HT1080 (cell line): ENCODE measurements around the gene CHPF2. TPM values are rescaled to one million over a fixed set of nuclear protein-coding genes. Genes with fewer than 3 reads are reported as not detected.
A peak's percentile ranks its signal among the peaks of the same experiment; 100 is the strongest.

Experiments
- DNase-seq: peaks from one replicate; pipeline ENCODE4 v3.0.0-alpha.2; 2015; ENCODE audit warnings: low read depth
- total RNA-seq: library from RNA; depleted of rRNA; stranded (reverse); fragments of >200 nt; shearing (Covaris generic); gene quantifications from 2 replicates; pipeline ENCODE4 v1.2.3, GENCODE V29; 2014

CHPF2 gene
- total RNA-seq, 1 experiment from 2014 or later, result 46.1 TPM

DNA sequence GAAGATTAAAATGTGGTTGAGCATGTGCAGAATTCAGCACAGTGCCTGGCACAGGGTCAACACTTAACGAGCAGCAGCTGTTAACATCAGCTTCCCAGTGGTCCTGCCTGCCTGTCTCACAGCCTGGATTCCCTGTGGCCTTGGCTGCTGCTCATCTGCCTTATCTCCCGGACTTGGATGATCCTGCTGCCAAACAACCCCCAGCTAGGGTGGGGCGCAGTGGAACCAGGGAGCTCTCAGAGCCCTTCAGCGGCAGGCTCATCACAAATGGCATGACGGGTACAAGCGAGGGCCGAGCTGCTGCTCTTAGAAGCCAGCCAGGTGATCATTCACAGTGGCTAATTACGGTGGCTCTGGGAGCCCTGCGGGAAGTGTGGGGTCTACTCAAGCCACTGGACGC, 29.2 kb downstream of the CHPF2 start:
- DNase-seq, result no peak

GRCh38 chr7:151264615-151265014, 32.3 kb downstream of the CHPF2 start:
- DNase-seq, result no peak

DNA sequence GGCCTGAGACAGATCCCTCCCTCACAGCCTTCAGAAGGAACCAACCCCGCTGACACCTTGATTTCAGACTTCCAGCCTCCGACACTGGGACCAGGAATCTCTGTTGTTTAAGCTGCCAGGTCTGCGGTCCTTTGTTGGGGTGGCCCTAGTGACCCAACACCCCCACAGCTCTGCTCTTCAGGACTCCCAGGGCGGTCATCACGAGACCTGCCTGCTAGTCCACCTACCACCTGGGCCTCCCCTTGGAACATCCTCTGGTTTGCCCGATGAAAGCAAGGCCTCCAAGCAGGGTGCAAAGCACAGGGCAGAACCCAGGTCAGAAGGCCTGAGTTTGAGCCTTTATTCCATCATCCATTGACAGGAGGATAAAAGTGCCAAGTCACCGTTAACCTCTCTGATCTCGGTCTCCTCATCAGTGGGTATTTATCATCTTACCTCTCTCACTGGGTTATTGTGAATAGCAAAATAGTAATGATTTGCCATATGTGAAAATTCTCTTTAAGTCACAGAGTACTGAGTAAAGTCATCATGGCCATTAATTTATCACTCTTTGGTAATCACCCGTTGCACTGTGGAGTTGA, 33.2 kb downstream of the CHPF2 start:
- DNase-seq, result no peak

GRCh38 chr7:151269511-151269910, 37.2 kb downstream of the CHPF2 start:
- DNase-seq, result no peak

DNA sequence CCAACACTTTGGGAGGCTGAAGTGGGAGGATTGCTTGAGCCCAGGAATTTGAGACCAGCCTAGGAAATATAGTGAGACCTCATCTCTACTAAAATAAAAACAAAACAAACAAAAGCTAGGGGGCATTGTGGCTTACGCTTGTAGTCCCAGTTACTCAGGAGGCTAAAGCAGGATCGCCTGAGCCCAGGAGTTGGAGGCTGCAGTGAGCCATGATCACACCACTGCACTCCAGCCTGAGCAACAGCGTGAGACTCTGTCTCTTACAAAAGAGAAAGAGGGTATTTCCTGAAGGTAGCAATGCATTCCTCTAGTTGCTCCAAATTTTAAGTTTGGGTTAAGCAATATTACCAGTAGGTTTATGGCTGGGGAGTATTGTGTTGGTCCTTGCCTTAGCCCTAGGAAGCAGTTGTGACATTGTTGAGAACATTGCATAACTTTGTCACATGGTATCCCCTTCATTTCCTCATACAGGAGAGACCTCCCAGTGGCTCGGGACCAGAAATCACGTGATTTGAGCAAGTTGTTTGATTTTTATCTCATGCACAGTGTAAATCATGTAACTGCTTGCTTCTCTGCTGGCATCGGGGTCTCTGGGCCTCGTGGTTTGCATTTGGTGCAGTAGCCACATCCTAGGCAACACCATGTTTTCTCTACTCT, 39.5 kb downstream of the CHPF2 start:
- no peak for DNase-seq

DNA sequence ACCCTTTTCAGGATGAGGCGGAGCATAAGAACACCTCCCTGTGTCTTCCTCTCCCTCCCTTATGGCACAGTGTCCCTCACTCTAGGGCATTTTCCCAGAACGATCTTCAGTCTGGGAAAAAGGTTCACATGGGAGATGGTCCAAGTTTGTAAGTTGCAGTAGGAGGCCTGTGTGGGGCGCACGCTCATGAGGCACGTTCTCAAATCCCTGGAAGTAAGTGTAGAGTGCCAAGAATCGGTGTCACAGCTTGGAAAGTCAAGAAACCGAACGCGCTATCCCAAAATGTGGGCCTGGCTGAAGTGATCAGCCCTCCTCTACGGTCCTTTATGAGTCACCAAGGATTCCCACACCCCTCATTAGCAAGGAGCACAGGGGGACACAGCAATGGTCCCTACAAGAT, 40.1 kb downstream of the CHPF2 start:
- no peak for DNase-seq

DNA sequence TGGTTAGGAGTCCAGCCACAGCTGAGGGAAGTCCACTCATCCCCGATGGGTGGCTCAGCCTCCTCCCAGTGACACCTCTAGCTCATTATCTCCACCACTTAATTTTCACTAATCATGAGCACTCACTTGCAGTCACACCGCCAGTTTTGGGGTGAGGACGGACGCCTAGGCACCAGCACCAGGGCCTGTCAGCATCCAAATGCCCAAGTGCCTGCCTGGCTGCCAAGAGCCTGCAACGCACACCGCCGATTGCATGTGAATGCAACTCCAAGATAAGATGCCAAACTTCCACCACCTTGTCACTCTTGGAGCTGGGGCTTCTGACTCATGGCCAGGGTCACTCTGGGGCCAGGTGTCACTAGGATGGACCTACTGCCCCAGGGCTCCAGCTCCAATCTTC, 40.6 kb downstream of the CHPF2 start:
- DNase-seq, result no peak

DNA sequence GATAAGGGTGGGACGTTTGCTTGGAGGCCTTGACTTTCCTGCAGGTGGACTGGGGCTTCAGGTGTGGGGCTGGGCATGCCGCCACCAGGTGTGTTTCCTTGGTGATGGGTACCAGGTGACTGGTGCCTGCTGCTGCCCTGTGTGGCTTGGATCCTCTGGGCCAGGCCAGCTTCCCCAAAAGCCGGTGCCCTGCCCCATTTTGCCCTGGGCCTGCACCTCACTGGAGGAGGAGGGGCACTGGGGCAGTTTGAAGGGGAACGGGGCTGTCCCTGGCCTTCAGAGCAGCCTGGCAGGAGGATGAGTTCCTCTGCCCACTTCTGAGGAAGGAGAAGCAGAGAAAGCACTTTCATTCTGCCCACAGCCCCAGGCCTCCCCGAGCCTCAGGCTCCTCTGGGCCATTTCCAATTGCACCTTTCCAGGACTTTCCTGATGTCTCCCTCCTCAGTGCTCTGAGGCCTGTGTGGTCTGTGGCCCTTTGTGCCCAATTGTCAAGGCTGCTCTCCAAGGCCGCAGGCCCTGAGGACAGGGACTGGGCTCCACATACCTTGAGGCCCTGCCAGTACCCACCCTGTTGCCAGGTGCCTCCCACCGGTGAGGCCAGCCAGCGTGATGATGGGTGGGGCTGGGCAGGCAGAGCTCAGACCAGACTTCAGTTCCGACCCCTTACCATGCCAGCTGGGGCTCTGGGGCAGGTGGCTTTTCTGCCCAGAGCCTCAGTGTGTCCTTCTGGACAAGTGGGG, 41.5 kb downstream of the CHPF2 start:
- no peak for DNase-seq

DNA sequence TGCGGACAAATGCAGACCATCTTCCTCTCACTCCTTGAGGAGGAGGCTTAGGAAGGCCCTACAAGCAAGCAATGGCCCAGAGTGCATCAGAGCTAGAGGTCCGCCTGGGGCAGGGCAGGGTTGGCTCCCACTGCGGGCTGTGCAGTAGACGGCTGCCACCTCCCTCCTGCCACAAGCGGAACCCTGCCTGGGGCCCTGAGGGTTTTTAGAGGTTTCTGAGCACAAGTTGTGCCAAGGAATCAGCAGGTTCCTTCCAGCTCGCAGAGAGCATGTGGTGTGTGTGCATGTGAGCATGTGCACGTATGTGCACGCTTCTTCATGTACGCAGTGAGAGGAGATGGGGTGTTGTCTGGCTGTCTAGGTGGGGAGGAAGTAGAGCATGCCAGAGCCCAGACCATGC, 42.1 kb downstream of the CHPF2 start:
- DNase-seq, result no peak

DNA sequence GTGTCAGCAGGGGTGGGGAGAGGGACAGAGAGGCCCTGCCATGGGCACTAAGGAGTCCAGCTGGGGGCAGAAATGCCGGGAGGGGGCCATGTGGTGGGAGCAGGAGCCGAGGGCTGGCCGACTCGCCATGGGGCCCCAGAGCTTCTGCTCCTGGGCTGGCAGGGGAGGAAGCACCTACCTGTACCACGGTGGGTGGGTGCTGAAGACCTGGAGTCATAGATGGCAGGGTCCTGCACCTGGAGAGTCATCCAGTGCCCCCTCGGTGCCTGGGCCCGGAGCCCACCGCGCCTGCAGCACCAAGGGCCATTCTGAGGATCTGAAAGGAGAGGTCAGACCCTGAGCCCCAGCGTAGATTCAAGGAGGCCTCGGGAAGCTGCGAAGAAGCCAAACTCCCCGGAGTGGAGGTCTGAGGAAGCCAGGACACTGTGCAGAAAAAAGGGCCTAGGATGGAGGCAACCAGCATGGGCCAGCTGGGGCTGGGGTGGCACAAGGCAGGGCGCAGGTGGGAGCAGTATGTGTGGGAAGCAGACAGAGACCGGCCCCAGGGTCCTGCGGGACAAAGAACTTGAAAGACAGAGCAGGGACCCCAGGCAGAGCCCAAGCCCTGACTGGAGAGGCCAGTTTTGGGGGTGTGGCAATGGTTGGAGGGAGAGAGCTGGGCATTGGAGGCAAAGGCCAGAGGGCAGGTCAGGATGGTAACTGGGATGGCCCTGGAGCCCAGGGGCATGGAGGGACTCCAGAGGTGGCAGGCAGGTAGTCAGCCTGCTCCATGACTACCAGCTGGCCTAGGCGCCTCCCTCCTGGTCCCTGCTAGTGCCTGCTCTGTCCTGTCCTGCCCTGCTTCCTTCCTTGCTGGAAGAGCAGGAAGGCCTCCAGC, 42.9 kb downstream of the CHPF2 start:
- DNase-seq, result no peak

DNA sequence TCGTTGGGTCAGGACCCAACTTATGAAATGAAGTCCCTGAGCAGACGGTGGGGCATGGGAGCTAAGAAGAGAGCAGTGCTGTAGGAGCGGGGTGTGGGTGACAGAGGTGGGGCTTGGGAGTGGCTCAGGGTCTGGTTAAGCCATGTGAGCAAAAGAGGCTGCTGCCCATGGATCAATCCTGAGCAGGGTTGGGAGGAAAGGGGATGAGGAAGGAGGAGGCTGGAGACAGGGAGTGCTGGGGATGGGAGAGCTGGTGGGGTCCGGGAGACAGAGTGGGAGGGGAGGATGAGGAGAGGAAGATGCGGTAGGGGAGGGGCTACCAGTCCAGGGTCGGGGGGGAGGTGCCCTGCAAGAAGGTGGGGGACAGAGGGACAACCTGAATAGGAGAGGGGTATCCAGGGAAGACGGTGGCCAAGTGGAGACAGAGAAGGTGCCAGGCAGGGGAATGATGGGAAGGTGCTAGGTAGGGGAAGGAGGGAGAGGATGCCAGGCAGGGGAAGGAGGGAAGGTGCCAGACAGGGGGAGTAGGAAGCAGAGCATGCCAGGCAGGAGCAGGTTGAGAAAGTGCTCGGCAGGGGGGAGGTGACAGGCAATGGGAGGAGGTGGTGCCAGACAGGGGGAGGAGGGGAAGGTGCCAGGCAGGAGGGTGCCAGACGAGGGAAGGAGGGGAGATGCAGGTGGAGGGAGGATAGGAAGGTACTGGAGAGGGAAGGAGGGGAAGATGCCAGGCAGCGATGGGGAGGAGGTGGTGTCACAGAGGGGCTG, 43.7 kb downstream of the CHPF2 start:
- no peak for DNase-seq

GRCh38 chr7:151276666-151277590, 44.6 kb downstream of the CHPF2 start:
- DNase-seq, result peak; percentile 39

DNA sequence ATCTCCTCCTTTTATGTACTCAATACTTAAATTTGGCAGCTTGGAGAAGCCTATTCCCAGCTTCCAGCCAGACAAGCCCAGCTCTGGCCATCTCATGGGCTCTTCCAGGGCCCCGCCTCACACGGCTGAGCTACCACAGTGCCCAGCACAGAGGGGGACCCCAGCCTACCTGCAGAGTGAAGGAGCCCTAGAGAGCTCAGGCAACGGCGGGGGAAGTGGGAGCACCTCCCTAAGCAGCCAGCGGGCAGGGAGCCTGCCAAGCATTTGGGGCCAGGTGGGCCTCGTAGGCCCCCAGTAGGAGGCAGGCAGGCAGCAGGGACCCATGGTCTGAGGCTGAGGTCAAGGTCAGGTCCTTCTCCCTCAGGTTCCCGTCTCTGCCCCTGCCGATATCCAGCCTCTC, 45.3 kb downstream of the CHPF2 start:
- DNase-seq, result no peak

- DNase-seq, result no peak
Measured at GRCh38 chr7:151278949-151279348, 46.7 kb downstream of the CHPF2 start.

DNA sequence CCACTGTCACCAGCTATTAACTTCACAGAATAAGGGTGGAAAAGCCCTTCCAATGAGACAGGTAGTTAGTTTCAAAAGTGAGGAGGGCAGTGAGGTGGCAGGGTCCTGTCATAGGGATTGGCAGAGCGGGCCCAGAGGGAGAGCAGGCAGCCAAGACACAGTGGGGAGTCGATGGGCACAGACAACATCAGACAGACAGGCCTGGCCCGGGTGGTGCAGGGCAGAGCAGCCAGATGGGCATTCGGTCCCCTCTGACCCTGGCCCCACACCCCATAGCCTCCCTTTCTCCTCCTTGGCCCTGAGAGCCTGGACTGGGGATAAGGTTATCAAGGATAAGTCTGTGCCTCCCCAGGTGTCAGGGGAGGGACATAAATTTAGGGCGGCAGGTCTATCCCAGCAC, 47.6 kb downstream of the CHPF2 start:
- DNase-seq, result no peak

DNA sequence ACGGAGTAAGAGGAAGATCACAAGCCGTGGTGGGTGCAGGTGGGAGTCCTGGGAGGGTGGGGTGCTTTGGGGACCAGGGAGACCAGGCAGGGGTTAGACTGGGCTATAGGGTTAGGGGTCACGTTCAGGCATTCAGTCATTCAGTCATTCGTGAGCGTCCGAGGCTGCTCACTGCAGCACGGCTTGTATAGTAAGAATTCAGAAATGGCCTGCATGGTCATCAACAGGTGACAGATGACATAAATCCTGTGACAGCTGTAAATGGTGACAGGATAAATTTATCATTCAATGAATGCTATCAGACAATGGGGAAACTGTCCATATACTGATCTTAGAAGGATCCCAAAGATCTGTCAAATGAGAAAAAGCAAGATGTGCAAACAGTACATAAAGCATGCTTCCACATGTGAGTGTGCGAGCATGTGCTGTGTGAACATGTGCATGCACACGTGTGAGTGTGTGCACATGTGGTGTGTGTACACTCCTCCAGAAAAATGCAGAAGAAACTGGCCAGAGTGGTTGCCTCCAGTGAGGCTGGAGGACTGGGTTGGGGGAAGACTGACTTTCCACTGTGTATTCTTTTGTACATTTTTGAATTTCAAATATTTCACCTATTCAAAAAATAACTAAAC, 48.2 kb downstream of the CHPF2 start:
- DNase-seq, result no peak

DNA sequence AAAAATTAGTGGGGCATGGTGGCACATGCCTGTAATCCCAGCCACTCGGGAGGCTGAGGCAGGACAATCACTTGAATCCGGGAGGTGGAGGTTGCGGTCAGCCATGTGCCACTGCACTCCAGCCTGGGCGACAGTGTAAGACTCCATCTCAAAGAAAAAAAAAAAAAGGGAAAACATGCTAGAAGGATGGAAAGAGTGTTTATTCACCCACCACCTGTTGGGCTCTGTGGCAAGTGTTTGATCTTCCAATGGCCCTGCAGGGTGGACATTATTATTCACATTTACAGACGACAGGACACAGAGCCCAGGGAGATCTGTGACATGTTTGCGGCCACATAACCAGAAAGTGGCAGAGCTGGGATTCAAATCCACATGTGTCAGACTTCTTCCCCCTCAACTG, 49.4 kb downstream of the CHPF2 start:
- no peak for DNase-seq

- no peak for DNase-seq
Measured at GRCh38 chr7:151282111-151282510, 49.8 kb downstream of the CHPF2 start.

DNA sequence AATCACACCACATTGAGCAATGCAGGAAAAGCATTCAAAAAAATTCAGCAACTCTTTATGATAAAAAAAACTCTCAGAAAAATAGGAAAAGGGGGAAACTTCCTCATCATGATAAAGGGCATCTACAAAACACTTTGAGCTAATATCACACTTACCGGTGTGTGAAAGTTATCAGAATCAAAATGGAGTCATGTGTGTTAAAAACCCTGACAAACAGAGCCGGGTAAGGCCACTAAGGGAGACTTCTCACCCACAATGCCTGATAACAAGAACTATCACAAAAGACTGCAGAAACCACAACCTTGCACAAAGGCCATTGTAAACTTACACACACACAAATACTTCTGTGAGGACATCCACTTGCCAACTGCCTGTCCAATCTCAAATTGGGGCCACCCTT, 51.0 kb downstream of the CHPF2 start:
- no peak for DNase-seq

GRCh38 chr7:151286148-151286547, 53.9 kb downstream of the CHPF2 start:
- no peak for DNase-seq
